HG03108 (cell line): ENCODE measurements around the gene BPHL.
A peak's percentile ranks its signal among the peaks of the same experiment; 100 is the strongest.
"Not testable (repeated sequence)": the region's sequence is repeated elsewhere in the genome, so short reads cannot be mapped to it uniquely, and the experiment has no call there.

Experiments used
- ATAC-seq: cut with Tn5 transposase; IDR thresholded peaks from one replicate; pipeline ENCODE4 v1.9.1; 2021; ENCODE audit warnings: moderate library complexity; ENCODE audit not compliant: unreplicated experiment

The BPHL gene

GRCh38 chr6:3118353-3119039 lies at the start of gene BPHL:
Gene BPHL (plus strand): TSS chr6:3118711. CDS start chr6:3118741, 30 bp downstream.
- peak; percentile 83 for ATAC-seq

DNA sequence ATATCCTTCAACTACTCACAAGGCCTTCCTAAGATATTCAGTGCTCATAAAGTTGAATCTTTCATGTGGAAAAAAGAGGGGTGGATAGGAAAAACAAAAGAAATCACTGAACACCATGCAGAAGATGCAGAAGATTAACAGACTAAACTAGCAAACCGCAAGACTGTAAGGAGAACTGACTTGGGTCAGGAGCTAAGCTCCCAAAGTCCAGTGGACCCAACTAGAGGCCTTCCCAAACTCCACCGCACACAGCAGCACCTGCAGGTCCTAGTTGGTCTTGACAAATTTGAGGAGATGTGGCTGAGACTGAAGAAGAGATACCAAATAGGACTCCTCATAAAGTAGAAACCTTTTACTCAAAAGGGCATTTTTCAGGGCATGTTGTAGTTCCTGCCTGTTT lies 46.9 kb upstream of the BPHL start:
- ATAC-seq: no peak

DNA sequence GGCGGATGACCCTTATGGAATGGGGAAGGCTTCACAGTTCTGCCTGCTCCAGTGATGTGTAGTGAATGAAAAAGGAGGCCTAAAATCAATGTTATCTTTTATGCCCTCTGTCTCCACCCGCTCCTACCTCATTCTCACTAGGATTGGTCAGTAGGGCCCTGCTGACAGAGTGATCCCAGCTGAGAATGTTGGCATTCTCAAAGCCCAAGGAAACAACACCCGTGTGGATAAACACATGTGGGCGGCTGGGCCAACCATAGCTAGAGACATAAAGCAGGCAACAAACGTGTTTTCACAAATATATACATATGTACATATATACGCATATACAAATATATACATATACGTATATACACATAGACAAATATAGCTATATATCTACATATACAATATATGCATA lies 45.7 kb upstream of the BPHL start:
- ATAC-seq: no peak

DNA sequence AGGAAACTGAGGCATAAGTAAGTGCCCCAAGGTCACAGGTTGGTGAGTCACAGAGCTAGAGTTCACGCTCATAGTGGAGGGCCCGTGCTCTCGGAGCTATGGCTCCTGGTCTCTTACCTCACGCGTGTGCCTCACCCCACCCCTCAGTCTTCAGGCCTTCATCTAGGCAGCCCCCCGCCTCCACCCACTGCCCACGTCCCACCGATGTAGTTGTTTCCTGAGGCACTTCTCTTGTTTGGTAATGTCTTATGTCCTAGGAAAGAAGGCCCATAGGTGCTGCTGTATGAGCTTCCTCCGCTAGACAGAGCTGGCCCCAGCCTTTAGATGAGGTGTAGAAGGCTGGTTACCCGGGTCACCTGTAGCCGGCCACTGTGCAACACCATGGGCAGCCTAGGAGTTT lies 45.1 kb upstream of the BPHL start:
- ATAC-seq: no peak

DNA sequence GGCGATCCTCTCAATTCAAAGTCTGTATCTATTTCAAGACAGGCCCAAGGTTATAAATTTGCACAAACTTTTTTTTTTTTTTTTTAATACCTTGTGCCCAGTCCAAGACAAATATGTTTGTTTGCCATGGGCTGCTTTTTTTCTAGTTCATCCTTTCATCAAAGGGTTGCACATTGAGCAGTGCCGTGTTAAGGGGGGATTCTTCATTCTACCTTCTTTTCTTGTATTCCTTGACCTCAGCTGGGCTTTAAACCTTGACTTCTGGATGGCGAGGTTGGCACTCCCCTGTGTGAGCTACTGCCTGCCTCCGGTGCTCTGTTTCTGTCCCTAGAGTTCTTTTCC lies 42.8 kb upstream of the BPHL start:
- ATAC-seq: no peak

DNA sequence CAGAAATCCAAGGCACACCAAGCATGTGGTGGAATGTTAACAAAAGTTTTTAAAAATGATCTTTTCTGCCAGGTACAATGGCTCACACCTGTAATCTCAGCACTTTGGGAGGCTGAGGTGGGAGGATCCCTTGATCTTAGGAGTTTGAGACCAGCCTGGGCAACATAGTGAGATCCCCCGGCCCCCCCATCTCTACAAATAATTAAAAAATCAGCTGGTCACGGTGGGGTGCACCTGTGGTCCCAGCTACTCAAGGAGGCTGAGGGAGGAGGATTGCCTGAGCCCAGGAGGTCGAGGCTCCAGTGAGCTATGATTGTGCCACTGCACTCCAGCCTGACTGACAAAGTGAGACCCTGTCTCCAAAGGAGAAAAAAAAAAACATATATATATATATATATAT lies 42.2 kb upstream of the BPHL start:
- no peak for ATAC-seq

DNA sequence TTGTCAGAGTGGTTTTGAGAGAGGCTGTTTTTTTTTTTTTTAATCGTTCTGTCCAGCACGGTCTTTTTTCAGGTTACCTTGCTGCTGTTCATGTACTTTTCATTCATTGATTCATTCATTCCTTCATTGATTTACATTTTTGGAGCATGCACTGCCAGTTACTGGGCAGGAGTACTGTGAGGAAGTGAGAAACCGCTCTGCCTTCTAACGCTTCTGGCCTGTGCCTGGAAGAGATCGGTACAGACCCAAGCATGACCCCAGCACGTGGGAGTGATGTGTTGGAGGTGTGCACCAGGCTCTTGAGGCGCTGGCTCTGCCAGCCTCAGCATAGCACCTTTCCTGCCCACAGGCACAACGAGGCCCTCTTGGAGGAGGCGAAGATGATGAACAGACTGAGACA lies 41.1 kb upstream of the BPHL start:
- no peak for ATAC-seq

- not testable (repeated sequence) for ATAC-seq
These were observed 39.6 kb upstream of the BPHL start for GRCh38 chr6:3078952-3079351.

GRCh38 chr6:3079682-3080081 lies 38.8 kb upstream of the BPHL start:
- ATAC-seq: no peak

GRCh38 chr6:3081960-3082359 lies 36.6 kb upstream of the BPHL start:
- no peak for ATAC-seq

GRCh38 chr6:3085074-3085473 lies 33.4 kb upstream of the BPHL start:
- ATAC-seq: no peak

GRCh38 chr6:3086282-3086946 lies 32.1 kb upstream of the BPHL start:
- no peak for ATAC-seq

- ATAC-seq: no peak
These were observed 30.1 kb upstream of the BPHL start for GRCh38 chr6:3088446-3088845.

- ATAC-seq: no peak
These were observed 29.5 kb upstream of the BPHL start for GRCh38 chr6:3088968-3089367.

GRCh38 chr6:3090013-3090412 lies 28.5 kb upstream of the BPHL start:
- no peak for ATAC-seq

- no peak for ATAC-seq
These were observed 23.7 kb upstream of the BPHL start for GRCh38 chr6:3094815-3095214.

- no peak for ATAC-seq
These were observed 15.6 kb upstream of the BPHL start for GRCh38 chr6:3102875-3103274.

DNA sequence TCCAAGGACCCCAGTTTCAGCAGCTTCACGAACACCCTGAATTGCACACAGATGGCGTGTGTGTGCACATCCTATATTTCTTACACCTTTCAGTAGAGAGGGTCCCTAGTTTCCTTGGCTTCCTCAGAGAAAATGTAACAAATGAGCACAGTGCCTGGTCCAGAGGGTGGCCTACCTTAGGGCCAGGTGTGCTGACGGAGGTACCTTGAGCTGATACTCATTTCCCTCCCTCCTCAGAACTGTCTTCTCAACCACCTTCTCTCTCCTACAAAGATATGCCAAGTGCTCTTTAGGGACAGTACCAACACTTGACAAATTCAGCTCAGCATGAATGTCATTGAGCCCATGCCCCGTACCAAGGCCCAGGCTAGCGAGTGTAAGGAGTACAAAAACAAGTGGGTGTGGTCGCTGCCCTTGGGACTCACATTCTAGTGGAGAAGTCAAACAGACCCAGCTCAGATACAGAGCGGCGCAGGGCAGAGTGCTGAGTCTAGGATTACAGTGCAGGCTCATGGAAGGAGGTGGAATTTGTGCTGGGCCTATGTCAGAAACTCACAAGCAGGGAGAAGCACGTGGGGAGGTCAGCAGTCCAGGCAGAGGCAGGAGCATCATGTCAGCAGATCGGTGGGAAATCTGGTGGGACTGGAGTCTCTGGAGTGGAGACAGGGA lies 9.6 kb upstream of the BPHL start:
- no peak for ATAC-seq

DNA sequence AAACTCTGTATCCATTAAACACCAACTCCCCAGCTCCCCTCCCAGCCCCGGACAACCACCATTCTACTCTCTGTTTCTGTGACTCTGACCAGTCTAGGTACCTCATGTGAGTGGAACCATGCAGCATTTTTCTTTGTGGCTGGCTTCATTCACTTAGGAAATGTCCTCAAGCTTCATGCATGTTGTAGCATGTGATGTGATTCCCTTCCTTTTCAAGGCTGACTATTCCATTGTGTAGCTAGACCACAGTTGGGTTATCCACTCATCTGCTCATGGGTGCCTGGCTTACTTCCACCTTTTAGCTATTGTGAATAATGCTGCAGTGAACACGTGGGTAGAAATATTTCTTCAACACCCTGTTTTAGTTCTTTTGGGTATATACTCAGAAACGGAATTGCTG lies 8.8 kb upstream of the BPHL start:
- ATAC-seq: no peak

- no peak for ATAC-seq
These were observed 4.1 kb upstream of the BPHL start for GRCh38 chr6:3114377-3114776.

- ATAC-seq: no peak
These were observed 579 bp upstream of the BPHL start for GRCh38 chr6:3117912-3118352.

DNA sequence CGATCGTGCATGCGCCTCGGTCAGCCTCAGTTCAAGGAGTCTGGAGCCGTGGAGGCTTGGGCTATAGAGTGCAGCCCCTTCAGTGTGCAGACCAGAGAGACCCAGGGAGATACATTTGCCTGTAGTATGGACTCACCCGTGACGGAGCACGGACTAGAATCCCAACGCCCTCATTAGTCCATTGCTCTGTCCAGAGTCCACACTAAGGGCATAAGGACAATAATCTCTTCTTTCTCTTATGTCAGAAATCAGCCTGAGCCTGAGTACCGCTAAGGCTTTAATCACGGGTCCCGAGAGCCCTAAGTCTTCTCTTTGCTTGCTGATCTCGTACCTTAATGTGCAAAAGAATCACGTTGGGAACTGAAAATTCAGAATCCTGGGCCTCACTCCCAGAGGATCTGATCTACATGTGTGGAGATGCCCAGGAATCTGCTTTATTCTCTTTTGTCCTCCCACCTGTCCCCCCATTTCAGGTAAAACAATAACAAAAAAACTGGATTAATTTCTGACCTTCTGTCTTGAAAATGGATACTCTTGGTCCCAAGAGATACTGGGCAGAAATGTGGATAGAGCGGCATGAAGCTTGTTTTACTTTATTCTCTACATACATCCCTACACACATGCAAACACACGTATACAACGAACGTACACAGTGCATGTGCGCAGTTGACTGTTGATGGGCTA lies 671 bp downstream of the BPHL start:
- ATAC-seq: peak; percentile 28
